GM10266 (cell line): ENCODE measurements around the gene NFATC2.

Experiments used
- DNase-seq: peaks from one replicate; pipeline ENCODE4 v3.0.0; 2012; ENCODE audit errors: extremely low spot score
- CTCF ChIP-seq: IDR thresholded peaks from 2 replicates; pipeline ENCODE4 v1.5.1; 2012; ENCODE audit warnings: mild to moderate bottlenecking, low read depth; ENCODE audit not compliant: control insufficient read depth, insufficient read depth; ENCODE audit errors: missing control alignments

Gene NFATC2

GRCh38 chr20:51392614-51393186, 149.8 kb downstream of the NFATC2 start:
- DNase-seq = no peak
- TF ChIP-seq CTCF = no peak

GRCh38 chr20:51391926-51392325, 150.6 kb downstream of the NFATC2 start:
- no peak for DNase-seq
- no peak for TF ChIP-seq CTCF

GRCh38 chr20:51389543-51390264, 152.8 kb downstream of the NFATC2 start:
- no peak for DNase-seq
- no peak for TF ChIP-seq CTCF

- no peak for TF ChIP-seq CTCF
- no peak for DNase-seq
Measured at GRCh38 chr20:51388756-51389542, 153.6 kb downstream of the NFATC2 start.

- no peak for TF ChIP-seq CTCF
- DNase-seq = no peak
Measured at GRCh38 chr20:51388227-51388626, 154.3 kb downstream of the NFATC2 start.

GRCh38 chr20:51387125-51387875, 155.2 kb downstream of the NFATC2 start:
- no peak for TF ChIP-seq CTCF
- no peak for DNase-seq
